Thyroid gland (tissue), 4 donors: ENCODE data around the gene TUBB2B.
"Not testable (repeated sequence)": the region's sequence is repeated elsewhere in the genome, so short reads cannot be mapped to it uniquely, and the experiment has no call there.

ENCODE experiments used
- CTCF ChIP-seq, 6 experiments: fragments of 200-600 bp in 3 of 6; fragments of 450-650 bp in 3 of 6; sonication (generic) in 3 of 6; IDR thresholded peaks; one replicate each; pipeline ENCODE4 v1.5.1; 2016 to 2019; ENCODE audit warnings: antibody characterized with exemption in 6 of 6, mild to moderate bottlenecking in 2 of 6, inconsistent platforms in 1 of 6, moderate library complexity in 1 of 6
- POLR2A ChIP-seq, 2 donors: fragments of 450-650 bp; IDR thresholded peaks; one replicate each; pipeline ENCODE4 v1.6.1; 2017; ENCODE audit warnings: antibody characterized with exemption in 2 of 2, mild to moderate bottlenecking in 2 of 2, moderate library complexity in 1 of 2

- TF ChIP-seq CTCF, POLR2A (IDR thresholded peaks at IDR 0.05): not testable (repeated sequence)
Observed at GRCh38 chr6:3179945-3180344, 47.5 kb downstream of the TUBB2B start.
